GM12878 (cell line): Measurements from ENCODE around the gene TAS2R38.

Experiments
- HDGF ChIP-seq: fragments of 450-650 bp; IDR thresholded peaks from 2 replicates; pipeline ENCODE4 v1.6.1; 2016; ENCODE audit warnings: antibody characterized with exemption
- SUZ12 ChIP-seq: fragments of 200-600 bp; sonication (generic); IDR thresholded peaks from one replicate; pipeline ENCODE4 v1.6.1; 2018; ENCODE audit warnings: antibody characterized with exemption, mild to moderate bottlenecking; ENCODE audit not compliant: unreplicated experiment

GRCh38 chr7:142001163-142001874 lies 27.7 kb upstream of the TAS2R38 start:
- TF ChIP-seq SUZ12: no peak
- no peak for TF ChIP-seq HDGF
